Esophagus muscularis mucosa (tissue), 4 donors: Measurements from ENCODE around the gene IGF2R. TPM values are rescaled to one million over a fixed set of nuclear protein-coding genes. Genes with fewer than 3 reads are reported as not detected.

Experiments
- DNase-seq: peaks from one replicate; pipeline ENCODE4 v3.0.0-alpha.2; 2017; ENCODE audit errors: extremely low spot score
- H3K27ac ChIP-seq, 4 donors: fragments of 200-600 bp; sonication (generic); replicated peaks in 1 of 4; 1 replicate in 3 of 4; 2 replicates in 1 of 4; pipeline ENCODE4 v1.5.1; 2016 to 2019; ENCODE audit warnings: mild to moderate bottlenecking in 1 of 4
- H3K27me3 ChIP-seq, 4 donors: fragments of 200-600 bp; sonication (generic); one replicate each; pipeline versions ENCODE4 v1.5.1 to v1.6.0; 2016 to 2019
- H3K36me3 ChIP-seq, 4 donors: fragments of 200-600 bp; sonication (generic); one replicate each; pipeline ENCODE4 v1.5.1; 2016 to 2019
- H3K4me1 ChIP-seq, 4 donors: fragments of 200-600 bp; sonication (generic); one replicate each; pipeline ENCODE4 v1.5.1; 2016 to 2019
- H3K4me3 ChIP-seq, 4 donors: fragments of 200-600 bp; sonication (generic); 1 replicate in 2 of 4; 2 replicates in 2 of 4; pipeline ENCODE4 v1.5.1; 2016 to 2019; ENCODE audit warnings: mild to moderate bottlenecking in 4 of 4, moderate library complexity in 1 of 4
- H3K9me3 ChIP-seq, 4 donors: fragments of 200-600 bp; sonication (generic); 1 replicate in 3 of 4; 2 replicates in 1 of 4; pipeline ENCODE4 v1.5.1; 2016 to 2019
- EP300 ChIP-seq: sonication (generic); formaldehyde crosslinking; IDR thresholded peaks from one replicate; pipeline ENCODE4 v1.6.1; 2017; ENCODE audit warnings: antibody characterized with exemption
- POLR2A ChIP-seq: fragments of 450-650 bp; IDR thresholded peaks from one replicate; pipeline ENCODE4 v1.6.1; 2017; ENCODE audit warnings: antibody characterized with exemption, moderate library complexity, mild to moderate bottlenecking, low read depth
- POLR2AphosphoS5 ChIP-seq, 2 donors: sonication (generic); formaldehyde crosslinking; IDR thresholded peaks; one replicate each; pipeline ENCODE4 v1.6.1; 2017; ENCODE audit warnings: antibody characterized with exemption in 2 of 2
- WGBS: methylation state at CpG from one replicate; pipeline ENCODE4 v1.1.5; 2018; 5-methylcytosine and 5-hydroxymethylcytosine counted together
- intact Hi-C: fragments of 100-400 bp; cut with DNase I; formaldehyde crosslinking; loops from one replicate; pipeline ENCODE4 v1.15.1; 2023
- total RNA-seq, 4 donors: library from RNA; depleted of rRNA; stranded (reverse); fragments of >200 nt; gene quantifications; one replicate each; pipeline versions ENCODE4 v1.1.0 to v1.2.1, GENCODE V29; 2016
- TF ChIP-seq, protein P1 (sequence below), 3 experiments: fragments of 200-600 bp in 2 of 3; fragments of 450-650 bp in 1 of 3; sonication (generic) in 2 of 3; IDR thresholded peaks; one replicate each; pipeline ENCODE4 v1.5.1; 2017 to 2019; ENCODE audit warnings: antibody characterized with exemption in 3 of 3, mild to moderate bottlenecking in 2 of 3, moderate library complexity in 1 of 3

The IGF2R gene
- total RNA-seq, 4 donors from 2014 or later, result 43.6 to 75.3 (median 58.4) TPM

DNA sequence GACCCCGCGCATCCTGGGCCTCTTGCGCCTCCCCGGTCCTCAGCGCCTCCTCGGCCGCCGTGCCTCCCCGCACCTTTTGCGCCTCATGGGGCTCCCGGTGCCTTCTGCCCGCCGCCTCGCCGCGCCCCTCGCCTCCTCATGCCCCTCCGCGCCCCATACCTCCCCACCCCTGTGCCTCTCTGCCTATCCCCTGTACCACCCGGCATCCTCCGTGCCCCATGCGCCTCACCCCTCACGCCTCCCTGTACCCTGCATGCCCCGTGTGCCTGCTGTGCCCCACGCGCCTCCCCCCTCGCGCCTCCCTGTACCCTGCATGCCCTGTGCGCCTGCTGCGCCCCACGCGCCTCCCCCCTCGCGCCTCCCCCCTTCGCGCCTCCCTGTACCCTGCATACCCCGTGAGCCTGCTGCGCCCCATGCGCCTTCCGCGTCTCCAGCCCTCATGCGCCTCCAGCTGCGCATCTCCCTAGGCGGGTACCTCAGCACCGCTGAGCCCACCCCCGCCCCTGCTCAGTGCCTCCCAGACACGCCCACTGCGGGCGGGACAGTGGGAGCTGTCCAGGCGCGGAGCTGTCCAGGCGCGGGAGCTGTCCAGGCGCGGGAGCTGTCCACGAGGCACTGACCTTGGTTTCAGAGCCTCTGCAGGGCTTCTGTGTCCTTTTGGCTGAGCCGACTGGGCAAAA, 37.1 kb downstream of the IGF2R start:
- 78% methylated on average over 54 of the region's 57 CpGs for WGBS
- H3K4me3 ChIP-seq, result peak overlapping the region; percentile 15 to 26 (median 16)
- intact Hi-C loops, result no loop called here

GRCh38 chr6:160007145-160007544, 38.3 kb downstream of the IGF2R start:
- H3K4me3 ChIP-seq, result no peak overlapping the region
- H3K27ac ChIP-seq, result no peak overlapping the region
- H3K36me3 ChIP-seq, result peaks cover 0 to 19% (median 15%) of the 10 kb centered on the region in 4 donors
- TF ChIP-seq POLR2A, result no peak
- TF ChIP-seq POLR2AphosphoS5 (IDR thresholded peaks at IDR 0.05), result no peak
- no peak for TF ChIP-seq EP300
- TF ChIP-seq, protein P1, sequence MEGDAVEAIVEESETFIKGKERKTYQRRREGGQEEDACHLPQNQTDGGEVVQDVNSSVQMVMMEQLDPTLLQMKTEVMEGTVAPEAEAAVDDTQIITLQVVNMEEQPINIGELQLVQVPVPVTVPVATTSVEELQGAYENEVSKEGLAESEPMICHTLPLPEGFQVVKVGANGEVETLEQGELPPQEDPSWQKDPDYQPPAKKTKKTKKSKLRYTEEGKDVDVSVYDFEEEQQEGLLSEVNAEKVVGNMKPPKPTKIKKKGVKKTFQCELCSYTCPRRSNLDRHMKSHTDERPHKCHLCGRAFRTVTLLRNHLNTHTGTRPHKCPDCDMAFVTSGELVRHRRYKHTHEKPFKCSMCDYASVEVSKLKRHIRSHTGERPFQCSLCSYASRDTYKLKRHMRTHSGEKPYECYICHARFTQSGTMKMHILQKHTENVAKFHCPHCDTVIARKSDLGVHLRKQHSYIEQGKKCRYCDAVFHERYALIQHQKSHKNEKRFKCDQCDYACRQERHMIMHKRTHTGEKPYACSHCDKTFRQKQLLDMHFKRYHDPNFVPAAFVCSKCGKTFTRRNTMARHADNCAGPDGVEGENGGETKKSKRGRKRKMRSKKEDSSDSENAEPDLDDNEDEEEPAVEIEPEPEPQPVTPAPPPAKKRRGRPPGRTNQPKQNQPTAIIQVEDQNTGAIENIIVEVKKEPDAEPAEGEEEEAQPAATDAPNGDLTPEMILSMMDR (IDR thresholded peaks at IDR 0.05), result no peak
- DNase-seq, result no peak
- 96% methylated on average over 1 of the region's 1 CpG for WGBS
- H3K27me3 ChIP-seq, result no peaks in the 10 kb centered on the region
- H3K9me3 ChIP-seq, result no peaks in the 10 kb centered on the region
- intact Hi-C loops, result no loop called here
- H3K4me1 ChIP-seq, result peaks cover 24 to 48% (median 31%) of the 10 kb centered on the region in 4 donors

More for the DNA sequence above, 37.1 kb downstream of the IGF2R start:
- TF ChIP-seq, protein P1 (IDR thresholded peaks at IDR 0.05), result no peak
- TF ChIP-seq EP300 (no peak), POLR2A (no peak), POLR2AphosphoS5 (IDR thresholded peaks at IDR 0.05) (no peak)
- H3K36me3 ChIP-seq, result peaks cover 0 to 12% (median 10%) of the 10 kb centered on the region in 4 donors
- H3K27ac ChIP-seq, result no peak overlapping the region
- no peak for DNase-seq
- H3K9me3 ChIP-seq, result no peaks in the 10 kb centered on the region
- no peaks in the 10 kb centered on the region for H3K27me3 ChIP-seq
- peaks cover 24 to 48% (median 31%) of the 10 kb centered on the region in 4 donors for H3K4me1 ChIP-seq

DNA sequence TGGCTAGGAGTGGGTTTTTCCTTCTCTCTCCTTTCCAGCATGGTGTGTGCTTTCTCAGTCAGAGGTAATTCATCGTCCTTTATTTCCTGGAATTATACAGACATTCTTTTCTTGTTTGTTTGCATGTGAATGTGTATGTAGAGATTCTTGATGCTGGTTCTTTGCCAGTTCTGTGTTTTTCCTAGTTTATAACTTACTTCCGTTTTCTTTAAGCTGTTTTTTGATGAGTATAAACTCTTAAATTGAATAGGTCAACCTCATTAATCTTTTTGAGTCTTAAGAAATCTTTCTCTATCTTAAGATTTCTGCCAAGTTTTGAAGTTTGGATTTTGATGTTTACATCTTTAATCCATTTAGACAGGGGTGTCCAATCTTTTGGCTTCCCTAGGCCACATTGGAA, 38.7 kb downstream of the IGF2R start:
- Histone ChIP-seq H3K27me3 (no peaks in the 10 kb centered on the region), H3K4me1 (peaks cover 24 to 48% (median 31%) of the 10 kb centered on the region in 4 donors), H3K4me3 (no peak overlapping the region), H3K9me3 (no peaks in the 10 kb centered on the region), H3K36me3 (peaks cover 0 to 23% (median 19%) of the 10 kb centered on the region in 4 donors), H3K27ac (no peak overlapping the region)
- 39% methylated on average over 2 of the region's 2 CpGs for WGBS
- intact Hi-C loops, result no loop called here
- TF ChIP-seq, protein P1 (IDR thresholded peaks at IDR 0.05), result no peak
- TF ChIP-seq EP300 (no peak), POLR2A (no peak), POLR2AphosphoS5 (IDR thresholded peaks at IDR 0.05) (no peak)
- no peak for DNase-seq

DNA sequence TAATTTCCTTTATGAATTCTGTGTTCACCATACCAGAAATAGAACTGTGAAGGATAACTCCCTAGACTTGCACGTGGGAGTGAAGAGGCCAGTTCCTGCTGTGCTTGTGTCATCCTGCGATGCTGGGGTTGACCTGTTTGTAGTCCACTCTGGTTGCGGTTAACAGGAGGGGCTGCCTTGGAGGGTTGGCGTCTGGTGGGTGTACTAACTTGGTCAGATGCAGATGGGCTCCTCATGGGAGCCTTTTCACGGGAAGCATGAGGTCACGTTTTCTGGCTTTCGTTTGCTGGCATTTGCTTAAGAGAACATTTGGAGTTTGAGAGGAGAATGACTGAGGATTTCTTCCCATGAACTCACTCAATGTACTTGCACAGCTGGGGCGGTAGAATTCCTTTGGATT, 41.2 kb downstream of the IGF2R start:
- Histone ChIP-seq H3K27me3 (no peaks in the 10 kb centered on the region), H3K27ac (no peak overlapping the region), H3K4me1 (peaks cover 26 to 37% (median 29%) of the 10 kb centered on the region in 4 donors), H3K9me3 (no peaks in the 10 kb centered on the region), H3K4me3 (no peak overlapping the region), H3K36me3 (peaks cover 3 to 30% (median 23%) of the 10 kb centered on the region in 4 donors)
- intact Hi-C loops, result no loop called here
- TF ChIP-seq EP300 (no peak), POLR2AphosphoS5 (IDR thresholded peaks at IDR 0.05) (peak in 1 of 2 donors; percentile 25)
- WGBS, result 80% methylated on average over 8 of the region's 8 CpGs
- DNase-seq, result no peak

DNA sequence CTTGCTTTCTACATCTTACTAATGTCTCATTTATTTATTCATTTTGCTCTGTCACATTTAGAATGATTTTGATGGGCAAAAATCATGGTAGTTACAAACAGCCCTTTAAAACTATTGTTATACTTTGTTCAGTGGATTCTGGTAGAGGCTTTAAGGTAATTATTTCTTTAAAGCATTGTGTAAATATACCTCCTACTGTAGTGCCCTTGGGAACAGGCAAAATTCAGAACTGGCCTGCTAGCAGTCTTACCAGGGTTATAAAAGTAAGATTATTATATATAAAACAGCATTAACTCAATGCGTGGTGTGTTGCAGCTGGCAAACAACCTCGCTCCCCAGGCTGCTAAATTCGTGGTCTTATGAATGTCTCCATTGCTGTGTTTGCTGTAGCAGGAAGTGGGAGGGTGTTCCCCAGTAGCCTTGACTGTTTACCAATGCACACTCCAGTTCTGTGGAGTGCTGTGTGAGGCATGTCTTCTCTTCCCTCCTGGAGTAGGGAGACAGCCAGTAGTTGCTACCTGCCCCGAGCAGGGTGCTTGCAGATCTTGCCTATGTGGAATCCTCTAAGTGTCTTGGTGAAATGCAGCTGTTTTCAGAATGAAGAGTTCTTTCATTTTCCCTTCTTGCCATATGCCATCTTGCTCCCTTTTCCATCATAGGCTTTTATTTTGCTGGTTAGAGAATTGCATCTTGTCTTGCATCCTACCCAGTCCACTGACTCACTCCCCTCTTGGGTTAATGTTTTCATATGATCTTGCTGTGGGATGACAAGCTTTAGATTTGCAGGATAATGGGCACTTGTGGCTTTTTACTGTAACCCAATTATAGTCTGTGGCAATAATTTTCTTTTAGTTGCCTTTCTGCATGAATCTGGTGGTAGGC, 45.3 kb downstream of the IGF2R start:
- Histone ChIP-seq H3K4me1 (peaks cover 0 to 16% (median 0%) of the 10 kb centered on the region in 4 donors), H3K9me3 (no peaks in the 10 kb centered on the region), H3K4me3 (no peak overlapping the region), H3K27ac (no peak overlapping the region), H3K27me3 (no peaks in the 10 kb centered on the region), H3K36me3 (peaks cover 3 to 39% (median 29%) of the 10 kb centered on the region in 4 donors)
- intact Hi-C loops, result no loop called here
- no peak for DNase-seq
- 81% methylated on average over 4 of the region's 4 CpGs for WGBS
- TF ChIP-seq, protein P1 (IDR thresholded peaks at IDR 0.05), result no peak
- TF ChIP-seq EP300, result no peak
- no peak for TF ChIP-seq POLR2A
- no peak for TF ChIP-seq POLR2AphosphoS5 (IDR thresholded peaks at IDR 0.05)
